Measurements from ENCODE around the gene ZBTB42.

ZBTB42 gene

GRCh38 chr14:104800771-104801519 is at the start of gene ZBTB42:
Gene ZBTB42 (plus strand): TSS chr14:104801101. CDS start chr14:104801198, 97 bp downstream.
- TF ChIP-seq CTCF (IDR thresholded peaks at IDR 0.05; ENCODE audit: low read depth, low read length): no peak

GRCh38 chr14:104751539-104752422 is 49.1 kb upstream of the ZBTB42 start:
- H3K4me3 ChIP-seq (ENCODE audit: low read depth, low read length): peak overlapping the region; percentile 59
- no peak for TF ChIP-seq CTCF (IDR thresholded peaks at IDR 0.05; ENCODE audit: low read depth, low read length)

More at GRCh38 chr14:104800771-104801519, at the start of gene ZBTB42:
- peak within 1 kb of the TSS; percentile 66 for H3K4me3 ChIP-seq (ENCODE audit: low read depth, low read length)

GRCh38 chr14:104752423-104752734 is 48.5 kb upstream of the ZBTB42 start:
- H3K4me3 ChIP-seq (ENCODE audit: low read depth, low read length): peak overlapping the region; percentile 59
- no peak for TF ChIP-seq CTCF (IDR thresholded peaks at IDR 0.05; ENCODE audit: low read depth, low read length)

- no peak for TF ChIP-seq CTCF (IDR thresholded peaks at IDR 0.05; ENCODE audit: low read depth, low read length)
- H3K4me3 ChIP-seq (ENCODE audit: low read depth, low read length): peak within 1 kb of the TSS; percentile 88
These were observed 48.0 kb upstream of the ZBTB42 start, which contains the start of gene SIVA1 for GRCh38 chr14:104752735-104753527. Gene SIVA1 (plus strand): TSS chr14:104753147. CDS start chr14:104753202, 55 bp downstream.

- TF ChIP-seq CTCF (IDR thresholded peaks at IDR 0.05; ENCODE audit: low read depth, low read length): no peak
- H3K4me3 ChIP-seq (ENCODE audit: low read depth, low read length): peak overlapping the region; percentile 88
These were observed 47.2 kb upstream of the ZBTB42 start for GRCh38 chr14:104753528-104754212.

- TF ChIP-seq CTCF (IDR thresholded peaks at IDR 0.05; ENCODE audit: low read depth, low read length): no peak
- peak overlapping the region; percentile 88 for H3K4me3 ChIP-seq (ENCODE audit: low read depth, low read length)
These were observed 46.6 kb upstream of the ZBTB42 start for GRCh38 chr14:104754213-104754851.

All from WI38 (cell line).